ENCODE results near the gene ENDOD1.

ENDOD1 gene

GRCh38 chr11:95081412-95081811 is 8.2 kb upstream of the ENDOD1 start:
- ChIA-PET CTCF (interaction anchor here (1.0 to 4.9 kb wide), 4 partner anchors 9 to 66 kb away, joined by 3 to 50 read pairs (median 12); partner anchors contain the start of gene ENDOD1), POLR2A (no interaction called here)
- DNase-seq (ENCODE audit: low read depth, low spot score), result no peak
- H3K4me3 ChIP-seq (ENCODE audit: low read depth, low read length), result no peak overlapping the region
- TF ChIP-seq CTCF (IDR thresholded peaks at IDR 0.05; ENCODE audit: insufficient read depth, low read length, missing control alignments), result no peak

GRCh38 chr11:95082576-95083001 is 7.1 kb upstream of the ENDOD1 start:
- H3K4me3 ChIP-seq (ENCODE audit: low read depth, low read length), result no peak overlapping the region
- DNase-seq (ENCODE audit: low read depth, low spot score), result no peak
- POLR2A ChIA-PET, result no interaction called here
- TF ChIP-seq CTCF (IDR thresholded peaks at IDR 0.05; ENCODE audit: insufficient read depth, low read length, missing control alignments), result no peak
- CTCF ChIA-PET, result interaction anchor here (4.9 kb wide), 1 partner anchor 13 kb away, joined by 50 read pairs; no protein-coding TSS in a partner anchor

- POLR2A ChIA-PET, result no interaction called here
- CTCF ChIA-PET, result interaction anchor here (1.4 to 3.9 kb wide), 4 partner anchors 9 to 17 kb away, joined by 5 to 28 read pairs (median 12); partner anchors contain the start of gene SRSF8
- TF ChIP-seq CTCF (IDR thresholded peaks at IDR 0.05; ENCODE audit: insufficient read depth, low read length, missing control alignments), result no peak
- no peak overlapping the region for H3K4me3 ChIP-seq (ENCODE audit: low read depth, low read length)
- DNase-seq (ENCODE audit: low read depth, low spot score), result no peak
Measured at GRCh38 chr11:95084509-95084908, 5.1 kb upstream of the ENDOD1 start.

GRCh38 chr11:95085117-95085816 is 4.4 kb upstream of the ENDOD1 start:
- no peak overlapping the region for H3K4me3 ChIP-seq (ENCODE audit: low read depth, low read length)
- DNase-seq (ENCODE audit: low read depth, low spot score), result no peak
- ChIA-PET POLR2A (no interaction called here), CTCF (interaction anchor here (1.4 to 3.9 kb wide), 4 partner anchors 8 to 18 kb away, joined by 5 to 28 read pairs (median 12); partner anchors contain the start of gene SRSF8)
- no peak for TF ChIP-seq CTCF (IDR thresholded peaks at IDR 0.05; ENCODE audit: insufficient read depth, low read length, missing control alignments)

- no peak for TF ChIP-seq CTCF (IDR thresholded peaks at IDR 0.05; ENCODE audit: insufficient read depth, low read length, missing control alignments)
- no peak for DNase-seq (ENCODE audit: low read depth, low spot score)
- ChIA-PET POLR2A (no interaction called here), CTCF (interaction anchor here (2.9 to 3.9 kb wide), 2 partner anchors 16 to 19 kb away, joined by 15 to 28 read pairs; partner anchors contain the start of gene SRSF8)
- H3K4me3 ChIP-seq (ENCODE audit: low read depth, low read length), result no peak overlapping the region
Measured at GRCh38 chr11:95086151-95086550, 3.5 kb upstream of the ENDOD1 start.

- ChIA-PET POLR2A (no interaction called here), CTCF (interaction anchor here (1.4 to 3.9 kb wide), 3 partner anchors 14 to 18 kb away, joined by 5 to 28 read pairs (median 6); no protein-coding TSS in a partner anchor)
- no peak for DNase-seq (ENCODE audit: low read depth, low spot score)
- H3K4me3 ChIP-seq (ENCODE audit: low read depth, low read length), result no peak overlapping the region
- no peak for TF ChIP-seq CTCF (IDR thresholded peaks at IDR 0.05; ENCODE audit: insufficient read depth, low read length, missing control alignments)
Measured at GRCh38 chr11:95086836-95087570, 2.6 kb upstream of the ENDOD1 start.

Measured in AG04449 (cell line).